ENCODE results near the gene RNF148.

The RNF148 gene

GRCh38 chr7:122692769-122693309 lies 9.9 kb downstream of the RNF148 start:
- Histone ChIP-seq H2BK5ac (ENCODE audit: low read length) (no peak overlapping the region), H2AFZ (ENCODE audit: low read length) (no peak overlapping the region), H3K4ac (ENCODE audit: low read length) (no peak overlapping the region), H3K27ac (replicated peaks; ENCODE audit: low read length) (no peak overlapping the region), H3K18ac (ENCODE audit: low read length) (no peak overlapping the region), H3K9ac (ENCODE audit: low read depth, low read length, poor library complexity) (no peak overlapping the region), H3K4me2 (ENCODE audit: insufficient read depth, low read length, poor library complexity, severe bottlenecking) (no peak overlapping the region), H3K36me3 (replicated peaks in 1 of 2; ENCODE audit: control insufficient read depth in 2 of 2, insufficient read depth in 2 of 2, low read length in 2 of 2) (no peaks in the 10 kb centered on the region), H2BK15ac (ENCODE audit: low read length) (no peak overlapping the region), H3K4me1 (ENCODE audit: control insufficient read depth in 2 of 2, insufficient read depth in 1 of 2, low read depth in 1 of 2, low read length in 2 of 2) (peaks cover 6 to 13% of the 10 kb centered on the region in 2 donors), H2BK12ac (ENCODE audit: low read length) (no peak overlapping the region), H3K4me3 (ENCODE audit: low read length in 2 of 2) (no peak overlapping the region), H3K23ac (ENCODE audit: low read depth, low read length, poor library complexity) (no peak overlapping the region), H2BK120ac (ENCODE audit: low read depth, low read length) (no peak overlapping the region), H4K8ac (ENCODE audit: low read depth, low read length) (no peak overlapping the region), H4K91ac (ENCODE audit: low read depth, low read length, poor library complexity) (no peak overlapping the region), H3K27me3 (ENCODE audit: control insufficient read depth in 3 of 3, insufficient read depth in 3 of 3, low read depth in 1 of 3, low read length in 3 of 3) (no peaks in the 10 kb centered on the region), H2AK5ac (ENCODE audit: low read depth, low read length) (no peak overlapping the region), H3K9me3 (replicated peaks in 1 of 2; ENCODE audit: control insufficient read depth in 2 of 2, insufficient read depth in 1 of 2, low read depth in 1 of 2, low read length in 2 of 2) (peaks cover 5 to 21% of the 10 kb centered on the region in 2 donors), H3K14ac (ENCODE audit: low read length) (no peak overlapping the region), H3K79me1 (ENCODE audit: low read depth, low read length) (no peaks in the 10 kb centered on the region)
- no CpG with 5 or more reads among the region's 3 CpGs for WGBS, 2 donors (ENCODE audit: extremely low coverage in 2 of 2, insufficient read length in 2 of 2, insufficient replicate concordance in 1 of 2)
- no peak for DNase-seq (ENCODE audit: low spot score)

- Histone ChIP-seq H2BK12ac (ENCODE audit: low read length) (no peak overlapping the region), H3K36me3 (replicated peaks in 1 of 2; ENCODE audit: control insufficient read depth in 2 of 2, insufficient read depth in 2 of 2, low read length in 2 of 2) (no peaks in the 10 kb centered on the region), H3K4me2 (ENCODE audit: insufficient read depth, low read length, poor library complexity, severe bottlenecking) (no peak overlapping the region), H3K4me3 (ENCODE audit: low read length in 2 of 2) (no peak overlapping the region), H3K27ac (replicated peaks; ENCODE audit: low read length) (no peak overlapping the region), H3K4ac (ENCODE audit: low read length) (no peak overlapping the region), H2AFZ (ENCODE audit: low read length) (no peak overlapping the region), H3K9me3 (replicated peaks in 1 of 2; ENCODE audit: control insufficient read depth in 2 of 2, insufficient read depth in 1 of 2, low read depth in 1 of 2, low read length in 2 of 2) (peaks cover 5 to 21% of the 10 kb centered on the region in 2 donors), H2AK5ac (ENCODE audit: low read depth, low read length) (no peak overlapping the region), H3K9ac (ENCODE audit: low read depth, low read length, poor library complexity) (no peak overlapping the region), H3K14ac (ENCODE audit: low read length) (no peak overlapping the region), H3K23ac (ENCODE audit: low read depth, low read length, poor library complexity) (no peak overlapping the region), H2BK120ac (ENCODE audit: low read depth, low read length) (no peak overlapping the region), H4K91ac (ENCODE audit: low read depth, low read length, poor library complexity) (no peak overlapping the region), H2BK15ac (ENCODE audit: low read length) (no peak overlapping the region), H3K4me1 (ENCODE audit: control insufficient read depth in 2 of 2, insufficient read depth in 1 of 2, low read depth in 1 of 2, low read length in 2 of 2) (peaks cover 6 to 13% of the 10 kb centered on the region in 2 donors), H3K18ac (ENCODE audit: low read length) (no peak overlapping the region), H4K8ac (ENCODE audit: low read depth, low read length) (no peak overlapping the region), H3K79me1 (ENCODE audit: low read depth, low read length) (no peaks in the 10 kb centered on the region), H3K27me3 (ENCODE audit: control insufficient read depth in 3 of 3, insufficient read depth in 3 of 3, low read depth in 1 of 3, low read length in 3 of 3) (no peaks in the 10 kb centered on the region), H2BK5ac (ENCODE audit: low read length) (no peak overlapping the region)
- no peak for DNase-seq (ENCODE audit: low spot score)
- WGBS, 2 donors (ENCODE audit: extremely low coverage in 2 of 2, insufficient read length in 2 of 2, insufficient replicate concordance in 1 of 2), result no CpG with 5 or more reads among the region's 14 CpGs
These were observed 11.0 kb downstream of the RNF148 start for GRCh38 chr7:122691569-122692235.

GRCh38 chr7:122689346-122690109 lies 13.2 kb downstream of the RNF148 start:
- no peak overlapping the region for H2AFZ ChIP-seq (ENCODE audit: low read length)
- H2AK5ac ChIP-seq (ENCODE audit: low read depth, low read length), result peak overlapping the region; percentile 40
- H3K18ac ChIP-seq (ENCODE audit: low read length), result peak overlapping the region; percentile 88
- DNase-seq (ENCODE audit: low spot score), result no peak
- no peak overlapping the region for H3K4me2 ChIP-seq (ENCODE audit: insufficient read depth, low read length, poor library complexity, severe bottlenecking)
- peak overlapping the region; percentile 68 for H2BK12ac ChIP-seq (ENCODE audit: low read length)
- H3K27me3 ChIP-seq (ENCODE audit: control insufficient read depth in 3 of 3, insufficient read depth in 3 of 3, low read depth in 1 of 3, low read length in 3 of 3), result no peaks in the 10 kb centered on the region
- peak overlapping the region; percentile 46 for H3K23ac ChIP-seq (ENCODE audit: low read depth, low read length, poor library complexity)
- no peak overlapping the region for H3K4me3 ChIP-seq (ENCODE audit: low read length in 2 of 2)
- H4K8ac ChIP-seq (ENCODE audit: low read depth, low read length), result no peak overlapping the region
- no peak overlapping the region for H2BK120ac ChIP-seq (ENCODE audit: low read depth, low read length)
- peaks cover 5 to 21% of the 10 kb centered on the region in 2 donors for H3K9me3 ChIP-seq (replicated peaks in 1 of 2; ENCODE audit: control insufficient read depth in 2 of 2, insufficient read depth in 1 of 2, low read depth in 1 of 2, low read length in 2 of 2)
- H3K27ac ChIP-seq (replicated peaks; ENCODE audit: low read length), result no peak overlapping the region
- no peaks in the 10 kb centered on the region for H3K79me1 ChIP-seq (ENCODE audit: low read depth, low read length)
- H3K14ac ChIP-seq (ENCODE audit: low read length), result no peak overlapping the region
- no CpG with 5 or more reads among the region's 13 CpGs for WGBS, 2 donors (ENCODE audit: extremely low coverage in 2 of 2, insufficient read length in 2 of 2, insufficient replicate concordance in 1 of 2)
- peak overlapping the region; percentile 75 for H2BK5ac ChIP-seq (ENCODE audit: low read length)
- H2BK15ac ChIP-seq (ENCODE audit: low read length), result no peak overlapping the region
- H3K9ac ChIP-seq (ENCODE audit: low read depth, low read length, poor library complexity), result peak overlapping the region; percentile 63
- H3K4me1 ChIP-seq (ENCODE audit: control insufficient read depth in 2 of 2, insufficient read depth in 1 of 2, low read depth in 1 of 2, low read length in 2 of 2), result no peaks in the 10 kb centered on the region
- H4K91ac ChIP-seq (ENCODE audit: low read depth, low read length, poor library complexity), result peak overlapping the region; percentile 85
- no peaks in the 10 kb centered on the region for H3K36me3 ChIP-seq (replicated peaks in 1 of 2; ENCODE audit: control insufficient read depth in 2 of 2, insufficient read depth in 2 of 2, low read length in 2 of 2)
- no peak overlapping the region for H3K4ac ChIP-seq (ENCODE audit: low read length)

GRCh38 chr7:122688400-122688998 lies 14.2 kb downstream of the RNF148 start:
- no peaks in the 10 kb centered on the region for H3K27me3 ChIP-seq (ENCODE audit: control insufficient read depth in 3 of 3, insufficient read depth in 3 of 3, low read depth in 1 of 3, low read length in 3 of 3)
- H3K4me2 ChIP-seq (ENCODE audit: insufficient read depth, low read length, poor library complexity, severe bottlenecking), result no peak overlapping the region
- H3K79me1 ChIP-seq (ENCODE audit: low read depth, low read length), result no peaks in the 10 kb centered on the region
- H3K27ac ChIP-seq (replicated peaks; ENCODE audit: low read length), result no peak overlapping the region
- H3K4me1 ChIP-seq (ENCODE audit: control insufficient read depth in 2 of 2, insufficient read depth in 1 of 2, low read depth in 1 of 2, low read length in 2 of 2), result no peaks in the 10 kb centered on the region
- no peak overlapping the region for H2BK12ac ChIP-seq (ENCODE audit: low read length)
- WGBS, 2 donors (ENCODE audit: extremely low coverage in 2 of 2, insufficient read length in 2 of 2, insufficient replicate concordance in 1 of 2), result no CpG with 5 or more reads among the region's 6 CpGs
- no peak overlapping the region for H4K91ac ChIP-seq (ENCODE audit: low read depth, low read length, poor library complexity)
- no peak overlapping the region for H2BK5ac ChIP-seq (ENCODE audit: low read length)
- no peak for DNase-seq (ENCODE audit: low spot score)
- H3K4ac ChIP-seq (ENCODE audit: low read length), result no peak overlapping the region
- H4K8ac ChIP-seq (ENCODE audit: low read depth, low read length), result no peak overlapping the region
- no peak overlapping the region for H3K23ac ChIP-seq (ENCODE audit: low read depth, low read length, poor library complexity)
- no peak overlapping the region for H3K18ac ChIP-seq (ENCODE audit: low read length)
- no peak overlapping the region for H2AK5ac ChIP-seq (ENCODE audit: low read depth, low read length)
- no peak overlapping the region for H2AFZ ChIP-seq (ENCODE audit: low read length)
- no peak overlapping the region for H2BK15ac ChIP-seq (ENCODE audit: low read length)
- peaks cover 5 to 20% of the 10 kb centered on the region in 2 donors for H3K9me3 ChIP-seq (replicated peaks in 1 of 2; ENCODE audit: control insufficient read depth in 2 of 2, insufficient read depth in 1 of 2, low read depth in 1 of 2, low read length in 2 of 2)
- H3K4me3 ChIP-seq (ENCODE audit: low read length in 2 of 2), result no peak overlapping the region
- no peak overlapping the region for H2BK120ac ChIP-seq (ENCODE audit: low read depth, low read length)
- no peak overlapping the region for H3K9ac ChIP-seq (ENCODE audit: low read depth, low read length, poor library complexity)
- no peaks in the 10 kb centered on the region for H3K36me3 ChIP-seq (replicated peaks in 1 of 2; ENCODE audit: control insufficient read depth in 2 of 2, insufficient read depth in 2 of 2, low read length in 2 of 2)
- no peak overlapping the region for H3K14ac ChIP-seq (ENCODE audit: low read length)

All from neuronal stem cell (in vitro differentiated cells).